Measurements from ENCODE around the gene STAT1. TPM values are rescaled to one million over a fixed set of nuclear protein-coding genes. Genes with fewer than 3 reads are reported as not detected.
"Not testable (repeated sequence)": the region's sequence is repeated elsewhere in the genome, so short reads cannot be mapped to it uniquely, and the experiment has no call there.

STAT1 gene
- total RNA-seq, 1 experiment from 2014 or later, result 60.7 TPM

DNA sequence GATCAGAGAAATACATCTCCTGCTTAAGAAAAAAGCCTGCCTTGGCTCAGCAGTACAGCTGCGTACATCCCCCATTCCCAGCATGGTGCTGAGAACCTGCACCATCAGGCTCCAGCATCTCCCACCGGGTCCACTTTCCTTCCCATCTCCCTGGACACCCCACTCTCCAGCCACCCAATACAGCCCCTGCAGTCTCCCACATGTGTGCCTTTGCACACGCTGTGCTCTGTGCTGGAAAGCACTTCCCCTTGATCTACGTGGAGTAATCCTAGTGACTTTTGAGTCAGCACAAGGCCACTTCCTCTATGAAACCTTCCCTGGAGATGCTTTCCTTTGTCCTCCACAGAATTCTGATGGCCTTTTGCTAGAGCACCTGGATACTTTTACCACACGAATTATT, 17.0 kb downstream of the STAT1 start:
- no peaks in the 10 kb centered on the region for H3K9me3 ChIP-seq (ENCODE audit: control insufficient read depth in 1 of 2, insufficient read depth in 1 of 2, low read depth in 1 of 2, low read length in 2 of 2)
- ChIA-PET CTCF (interaction anchor here (1.2 kb wide), 1 partner anchor 13 kb away, joined by 3 read pairs; no protein-coding TSS in a partner anchor), POLR2A (no interaction called here), RAD21 (ENCODE audit: low non-redundant PET in 1 of 2, low total read pairs in 2 of 2, uncharacterized antibody in 2 of 2, unreplicated experiment in 2 of 2) (no interaction called here)
- peaks cover 52 to 74% of the 10 kb centered on the region in 2 experiments for H3K36me3 ChIP-seq (ENCODE audit: control insufficient read depth in 1 of 2, insufficient read depth in 2 of 2, low read length in 2 of 2)
- intact Hi-C loops (cut with micrococcal nuclease), result loop anchor here (2.0 kb wide), 1 partner anchor 100 kb away; no protein-coding TSS in a partner anchor
- no peaks in the 10 kb centered on the region for H3K27me3 ChIP-seq (ENCODE audit: insufficient read depth, low read length)
- no peaks in the 10 kb centered on the region for H3K4me1 ChIP-seq (ENCODE audit: control insufficient read depth in 1 of 2, insufficient read depth in 2 of 2, low read length in 2 of 2)
- H4K20me1 ChIP-seq (ENCODE audit: insufficient read depth), result no peaks in the 10 kb centered on the region
- no TSS peak for BruUV-seq (replicated peaks)
- TF ChIP-seq EGR1 (IDR thresholded peaks at IDR 0.05; ENCODE audit: low read depth), result no peak
- TF ChIP-seq YY1 (IDR thresholded peaks at IDR 0.05; ENCODE audit: extremely low read depth, insufficient replicate concordance, low read depth, low read length), result no peak
- H3K79me2 ChIP-seq (ENCODE audit: insufficient read depth, low read length), result no peaks in the 10 kb centered on the region
- no peak overlapping the region for H3K9ac ChIP-seq (ENCODE audit: low read length)
- no peak overlapping the region for H2AFZ ChIP-seq (ENCODE audit: low read depth, low read length, poor library complexity, severe bottlenecking)
- H3K4me2 ChIP-seq (ENCODE audit: low read length), result no peak overlapping the region
- no peak for ATAC-seq
- no peak overlapping the region for H3K4me3 ChIP-seq (replicated peaks in 1 of 2; ENCODE audit: low read depth in 1 of 2, low read length in 2 of 2)
- no peaks in the 10 kb centered on the region for H3K9me2 ChIP-seq (ENCODE audit: insufficient read depth)
- no peak overlapping the region for H3K27ac ChIP-seq (ENCODE audit: low read depth, low read length)
- DNase-seq (ENCODE audit: low read depth, low spot score), result no peak

- H3K79me2 ChIP-seq (ENCODE audit: insufficient read depth, low read length), result no peaks in the 10 kb centered on the region
- no peak overlapping the region for H3K9ac ChIP-seq (ENCODE audit: low read length)
- TF ChIP-seq SP1 (IDR thresholded peaks at IDR 0.05; ENCODE audit: low read depth) (no peak), ELF1 (IDR thresholded peaks at IDR 0.05; ENCODE audit: borderline replicate concordance, low read depth) (no peak), RAD21 (IDR thresholded peaks at IDR 0.05; ENCODE audit: low read depth) (peak; percentile 53), EZH2phosphoT487 (IDR thresholded peaks at IDR 0.05; ENCODE audit: borderline replicate concordance) (no peak), CTCF (IDR thresholded peaks at IDR 0.05 in 2 of 3, conservative IDR thresholded peaks at IDR 0.05 in 1 of 3; ENCODE audit: borderline replicate concordance in 1 of 3, insufficient read depth in 1 of 3, low read depth in 2 of 3, low read length in 2 of 3) (peak; percentile 80 to 91 (median 80)), MAX (IDR thresholded peaks at IDR 0.05) (no peak)
- DNase-seq (ENCODE audit: low read depth, low spot score) (no peak), ATAC-seq (peak; percentile 99)
- H2AFZ ChIP-seq (ENCODE audit: low read depth, low read length, poor library complexity, severe bottlenecking), result no peak overlapping the region
- H3K4me3 ChIP-seq (replicated peaks in 1 of 2; ENCODE audit: low read depth in 1 of 2, low read length in 2 of 2), result no peak overlapping the region
- no peaks in the 10 kb centered on the region for H3K9me2 ChIP-seq (ENCODE audit: insufficient read depth)
- ChIA-PET RAD21 (ENCODE audit: low non-redundant PET in 1 of 2, low total read pairs in 2 of 2, uncharacterized antibody in 2 of 2, unreplicated experiment in 2 of 2) (no interaction called here), CTCF (interaction anchor here (1.2 kb wide), 1 partner anchor 13 kb away, joined by 3 read pairs; no protein-coding TSS in a partner anchor), POLR2A (no interaction called here)
- peaks cover 49 to 70% of the 10 kb centered on the region in 2 experiments for H3K36me3 ChIP-seq (ENCODE audit: control insufficient read depth in 1 of 2, insufficient read depth in 2 of 2, low read length in 2 of 2)
- no TSS peak for BruUV-seq (replicated peaks)
- H4K20me1 ChIP-seq (ENCODE audit: insufficient read depth), result no peaks in the 10 kb centered on the region
- no peaks in the 10 kb centered on the region for H3K27me3 ChIP-seq (ENCODE audit: insufficient read depth, low read length)
- no peak overlapping the region for H3K4me2 ChIP-seq (ENCODE audit: low read length)
- no peak overlapping the region for H3K27ac ChIP-seq (ENCODE audit: low read depth, low read length)
- H3K9me3 ChIP-seq (ENCODE audit: control insufficient read depth in 1 of 2, insufficient read depth in 1 of 2, low read depth in 1 of 2, low read length in 2 of 2), result no peaks in the 10 kb centered on the region
- no peaks in the 10 kb centered on the region for H3K4me1 ChIP-seq (ENCODE audit: control insufficient read depth in 1 of 2, insufficient read depth in 2 of 2, low read length in 2 of 2)
- intact Hi-C loops (cut with micrococcal nuclease), result loop anchor here (2.0 kb wide), 1 partner anchor 100 kb away; no protein-coding TSS in a partner anchor
Measured at GRCh38 chr2:190996338-190996946, 17.5 kb downstream of the STAT1 start.

GRCh38 chr2:190995315-190995714, 18.7 kb downstream of the STAT1 start:
- peaks cover 55 to 64% of the 10 kb centered on the region in 2 experiments for H3K36me3 ChIP-seq (ENCODE audit: control insufficient read depth in 1 of 2, insufficient read depth in 2 of 2, low read length in 2 of 2)
- H3K9me2 ChIP-seq (ENCODE audit: insufficient read depth); RAD21 ChIA-PET (ENCODE audit: low non-redundant PET in 1 of 2, low total read pairs in 2 of 2, uncharacterized antibody in 2 of 2, unreplicated experiment in 2 of 2); intact Hi-C loops (cut with micrococcal nuclease); ATAC-seq; H2AFZ ChIP-seq (ENCODE audit: low read depth, low read length, poor library complexity, severe bottlenecking); H3K4me3 ChIP-seq (replicated peaks in 1 of 2; ENCODE audit: low read depth in 1 of 2, low read length in 2 of 2); POLR2A ChIA-PET; H3K9me3 ChIP-seq (ENCODE audit: control insufficient read depth in 1 of 2, insufficient read depth in 1 of 2, low read depth in 1 of 2, low read length in 2 of 2); DNase-seq (ENCODE audit: low read depth, low spot score); H3K27me3 ChIP-seq (ENCODE audit: insufficient read depth, low read length); H3K27ac ChIP-seq (ENCODE audit: low read depth, low read length); H3K9ac ChIP-seq (ENCODE audit: low read length); CTCF ChIA-PET; H3K79me2 ChIP-seq (ENCODE audit: insufficient read depth, low read length); BruUV-seq (replicated peaks); H4K20me1 ChIP-seq (ENCODE audit: insufficient read depth); H3K4me2 ChIP-seq (ENCODE audit: low read length); H3K4me1 ChIP-seq (ENCODE audit: control insufficient read depth in 1 of 2, insufficient read depth in 2 of 2, low read length in 2 of 2): not testable (repeated sequence)

Data from HCT116 (cell line).